Trophoblast cell (in vitro differentiated cells and primary cell): ENCODE results near the gene RNU1-3.
"Not testable (repeated sequence)": the region's sequence is repeated elsewhere in the genome, so short reads cannot be mapped to it uniquely, and the experiment has no call there.

Source experiments
- DNase-seq, 2 donors: peaks; one replicate each; pipeline ENCODE4 v3.0.0-alpha.2; 2016
- H2AFZ ChIP-seq: 2 replicates; pipeline ENCODE4 v1.6.1; 2013; ENCODE audit warnings: low read length, moderate library complexity, mild to moderate bottlenecking; ENCODE audit not compliant: insufficient read depth, poor library complexity
- H2AK5ac ChIP-seq: 2 replicates; pipeline ENCODE4 v1.6.1; 2013; ENCODE audit warnings: mild to moderate bottlenecking, low read length
- H2BK120ac ChIP-seq: 2 replicates; pipeline ENCODE4 v1.6.1; 2013; ENCODE audit warnings: low read length, mild to moderate bottlenecking, moderate library complexity; ENCODE audit not compliant: insufficient read depth, poor library complexity
- H2BK12ac ChIP-seq: 2 replicates; pipeline ENCODE4 v1.6.1; 2013; ENCODE audit warnings: mild to moderate bottlenecking, low read length, moderate library complexity
- H2BK5ac ChIP-seq: 2 replicates; pipeline ENCODE4 v1.6.1; 2013; ENCODE audit warnings: low read length, low read depth, moderate library complexity, mild to moderate bottlenecking; ENCODE audit not compliant: poor library complexity
- H3K14ac ChIP-seq: 2 replicates; pipeline ENCODE4 v1.6.1; 2013; ENCODE audit warnings: mild to moderate bottlenecking, low read length
- H3K18ac ChIP-seq: 2 replicates; pipeline ENCODE4 v1.6.1; 2013; ENCODE audit warnings: mild to moderate bottlenecking, low read length
- H3K23ac ChIP-seq: 2 replicates; pipeline ENCODE4 v1.6.1; 2013; ENCODE audit warnings: low read length
- H3K27ac ChIP-seq: 2 replicates; pipeline ENCODE4 v1.5.1; 2013; ENCODE audit warnings: low read depth, mild to moderate bottlenecking, inconsistent platforms, low read length, moderate library complexity
- H3K27me3 ChIP-seq: 2 replicates; pipeline ENCODE4 v1.6.1; 2013; ENCODE audit warnings: inconsistent platforms, mild to moderate bottlenecking, low read length, moderate library complexity; ENCODE audit not compliant: insufficient read depth
- H3K36me3 ChIP-seq, 2 experiments: 1 replicate in 1 of 2; 2 replicates in 1 of 2; pipeline ENCODE4 v1.6.1; 2013; ENCODE audit warnings: low read length in 2 of 2, mild to moderate bottlenecking in 2 of 2, moderate library complexity in 1 of 2; ENCODE audit not compliant: insufficient read depth in 2 of 2, control insufficient read depth in 1 of 2
- H3K4ac ChIP-seq: 2 replicates; pipeline ENCODE4 v1.6.1; 2013; ENCODE audit warnings: low read depth, mild to moderate bottlenecking, low read length, moderate library complexity
- H3K4me1 ChIP-seq, 2 experiments: 1 replicate in 1 of 2; 2 replicates in 1 of 2; pipeline ENCODE4 v1.6.1; 2013; ENCODE audit warnings: low read length in 2 of 2, mild to moderate bottlenecking in 2 of 2, moderate library complexity in 1 of 2; ENCODE audit not compliant: insufficient read depth in 2 of 2, control insufficient read depth in 1 of 2
- H3K4me2 ChIP-seq: 2 replicates; pipeline ENCODE4 v1.6.1; 2013; ENCODE audit warnings: inconsistent platforms, mild to moderate bottlenecking, low read length, moderate library complexity
- H3K4me3 ChIP-seq: 2 replicates; pipeline ENCODE4 v1.5.1; 2013; ENCODE audit warnings: mild to moderate bottlenecking, low read depth, low read length, inconsistent platforms
- H3K79me1 ChIP-seq: one replicate; pipeline ENCODE4 v1.6.1; 2013; ENCODE audit warnings: low read length
- H3K79me2 ChIP-seq: 2 replicates; pipeline ENCODE4 v1.6.1; 2013; ENCODE audit warnings: low read length, mild to moderate bottlenecking; ENCODE audit not compliant: control insufficient read depth, insufficient read depth, poor library complexity
- H3K9ac ChIP-seq: 2 replicates; pipeline ENCODE4 v1.6.1; 2013; ENCODE audit warnings: mild to moderate bottlenecking, low read length
- H3K9me3 ChIP-seq: 2 replicates; pipeline ENCODE4 v1.6.1; 2013; ENCODE audit warnings: low read depth, mild to moderate bottlenecking, control low read depth, inconsistent platforms, low read length; ENCODE audit not compliant: insufficient read depth
- H4K12ac ChIP-seq: 2 replicates; pipeline ENCODE4 v1.6.1; 2013; ENCODE audit warnings: low read depth, mild to moderate bottlenecking, low read length, moderate library complexity
- H4K8ac ChIP-seq: 2 replicates; pipeline ENCODE4 v1.6.1; 2013; ENCODE audit warnings: low read depth, mild to moderate bottlenecking, low read length, moderate library complexity
- H4K91ac ChIP-seq: one replicate; pipeline ENCODE4 v1.6.1; 2013; ENCODE audit warnings: low read depth, mild to moderate bottlenecking, low read length, moderate library complexity
- WGBS: extraction: QIAGEN DNeasy Blood & Tissue Kit; methylation state at CpG from one replicate; pipeline ENCODE4 v1.1.7; 2013; ENCODE audit warnings: missing lambda C conversion rate; ENCODE audit not compliant: insufficient read length, insufficient coverage; ENCODE audit errors: extremely low coverage; 5-methylcytosine and 5-hydroxymethylcytosine counted together

The RNU1-3 gene

DNA sequence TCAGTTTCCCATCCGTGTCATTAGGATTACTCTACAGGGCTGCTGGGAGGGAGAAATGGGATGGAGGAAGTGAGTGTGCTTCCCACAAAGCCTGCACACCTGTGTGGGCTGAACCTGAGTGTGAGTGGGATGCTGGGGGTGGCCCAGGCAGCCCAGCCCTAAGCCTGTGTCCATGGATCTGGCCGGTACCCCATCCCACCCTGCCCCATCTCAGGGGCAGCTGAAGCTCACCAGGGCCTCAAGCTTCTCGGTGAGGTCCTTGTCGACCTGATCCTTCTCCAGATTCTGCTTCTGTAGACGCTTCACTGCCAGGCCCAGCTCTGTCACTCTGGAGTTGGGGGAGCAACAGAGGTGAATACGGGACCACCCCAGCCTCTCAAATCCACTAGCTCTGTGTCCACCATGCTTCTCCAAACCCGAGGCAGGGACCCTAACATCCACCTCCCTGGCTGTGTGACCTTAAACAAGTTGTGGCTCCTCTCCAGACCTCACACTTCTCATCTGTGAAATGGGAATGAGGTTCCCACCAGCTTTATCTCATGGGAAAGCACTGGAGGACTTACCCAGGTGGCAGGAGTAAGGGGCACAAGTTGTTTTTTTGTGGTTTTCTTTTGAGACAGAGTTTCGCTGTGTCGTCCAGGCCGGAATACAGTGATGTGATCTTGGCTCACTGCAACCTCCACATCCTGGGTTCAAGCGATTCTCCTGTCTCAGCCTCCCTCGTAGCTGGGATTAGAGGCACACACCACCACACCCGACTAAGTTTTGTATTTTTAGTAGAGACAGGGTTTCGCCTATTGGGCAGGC lies 34.5 kb downstream of the RNU1-3 start:
- H2BK120ac ChIP-seq, result not testable (repeated sequence)

DNA sequence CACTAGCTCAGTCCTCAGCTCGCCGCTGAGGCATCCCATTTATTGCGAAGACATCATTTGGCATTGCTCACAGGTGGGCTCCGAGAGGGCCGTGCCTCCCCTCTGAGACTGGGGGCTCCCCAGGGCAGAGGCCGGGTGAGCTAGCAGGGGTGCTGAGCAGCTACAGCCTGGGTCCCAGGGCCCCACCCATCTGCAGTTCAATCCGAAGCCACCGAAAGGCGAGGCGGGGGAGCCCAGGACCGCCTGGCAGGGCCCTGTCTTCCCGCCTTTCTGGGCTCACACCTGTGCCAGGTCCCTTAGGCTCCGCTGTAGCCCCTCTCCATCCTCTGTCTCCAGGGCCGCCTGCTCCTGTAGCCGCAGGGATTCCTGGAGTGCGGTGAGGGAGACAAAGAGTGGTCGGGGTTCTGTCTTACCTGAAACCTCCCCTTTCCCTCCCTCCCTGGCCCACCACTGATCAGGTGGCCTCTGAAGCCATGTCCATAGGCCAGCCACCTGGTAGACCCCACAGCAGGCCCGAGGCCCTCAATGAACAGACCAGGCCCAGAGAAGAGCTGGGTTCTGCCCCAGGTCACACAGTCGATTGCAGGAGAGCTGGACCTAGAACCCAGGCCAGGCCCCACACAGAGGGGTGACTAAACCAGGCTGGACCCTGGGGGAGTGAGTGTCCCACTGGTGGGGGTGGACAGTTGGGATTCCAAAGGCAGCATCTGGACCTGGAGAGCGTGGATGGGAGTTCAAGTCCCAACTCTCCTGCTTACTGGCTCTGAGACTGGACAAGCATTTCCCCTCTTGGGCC lies 35.3 kb downstream of the RNU1-3 start:
- no peak overlapping the region for H3K18ac ChIP-seq
- DNase-seq, result no peak
- no peaks in the 10 kb centered on the region for H3K79me1 ChIP-seq
- H3K36me3 ChIP-seq, result peaks cover 54% of the 10 kb centered on the region in 2 experiments
- no peak overlapping the region for H3K14ac ChIP-seq
- H3K27ac ChIP-seq, result no peak overlapping the region
- H2BK5ac ChIP-seq, result no peak overlapping the region
- no peaks in the 10 kb centered on the region for H3K79me2 ChIP-seq
- H3K4me1 ChIP-seq, result no peaks in the 10 kb centered on the region
- H4K8ac ChIP-seq, result no peak overlapping the region
- H2BK120ac ChIP-seq, result no peak overlapping the region
- WGBS, result no CpG with 5 or more reads among the region's 20 CpGs
- H3K4me3 ChIP-seq, result no peak overlapping the region
- no peak overlapping the region for H2BK12ac ChIP-seq
- H3K23ac ChIP-seq, result no peak overlapping the region
- H4K12ac ChIP-seq, result no peak overlapping the region
- H3K4me2 ChIP-seq, result no peak overlapping the region
- no peak overlapping the region for H3K4ac ChIP-seq
- H2AK5ac ChIP-seq, result no peak overlapping the region
- no peak overlapping the region for H4K91ac ChIP-seq
- no peaks in the 10 kb centered on the region for H3K27me3 ChIP-seq
- no peak overlapping the region for H2AFZ ChIP-seq
- no peak overlapping the region for H3K9ac ChIP-seq
- peaks cover 5% of the 10 kb centered on the region for H3K9me3 ChIP-seq

More for the DNA sequence above, 34.5 kb downstream of the RNU1-3 start:
- no CpG with 5 or more reads among the region's 14 CpGs for WGBS
- H4K12ac ChIP-seq, H3K9me3 ChIP-seq, DNase-seq, H2BK12ac ChIP-seq, H3K4me2 ChIP-seq, H2AFZ ChIP-seq, H3K23ac ChIP-seq, H2BK5ac ChIP-seq, H3K27me3 ChIP-seq, H4K8ac ChIP-seq, H3K4me1 ChIP-seq, H3K9ac ChIP-seq, H3K18ac ChIP-seq, H3K79me2 ChIP-seq, H3K4ac ChIP-seq, H4K91ac ChIP-seq, H3K4me3 ChIP-seq, H2AK5ac ChIP-seq, H3K27ac ChIP-seq, H3K79me1 ChIP-seq, H3K14ac ChIP-seq: not testable (repeated sequence)
- peaks cover 48 to 49% of the 10 kb centered on the region in 2 experiments for H3K36me3 ChIP-seq

DNA sequence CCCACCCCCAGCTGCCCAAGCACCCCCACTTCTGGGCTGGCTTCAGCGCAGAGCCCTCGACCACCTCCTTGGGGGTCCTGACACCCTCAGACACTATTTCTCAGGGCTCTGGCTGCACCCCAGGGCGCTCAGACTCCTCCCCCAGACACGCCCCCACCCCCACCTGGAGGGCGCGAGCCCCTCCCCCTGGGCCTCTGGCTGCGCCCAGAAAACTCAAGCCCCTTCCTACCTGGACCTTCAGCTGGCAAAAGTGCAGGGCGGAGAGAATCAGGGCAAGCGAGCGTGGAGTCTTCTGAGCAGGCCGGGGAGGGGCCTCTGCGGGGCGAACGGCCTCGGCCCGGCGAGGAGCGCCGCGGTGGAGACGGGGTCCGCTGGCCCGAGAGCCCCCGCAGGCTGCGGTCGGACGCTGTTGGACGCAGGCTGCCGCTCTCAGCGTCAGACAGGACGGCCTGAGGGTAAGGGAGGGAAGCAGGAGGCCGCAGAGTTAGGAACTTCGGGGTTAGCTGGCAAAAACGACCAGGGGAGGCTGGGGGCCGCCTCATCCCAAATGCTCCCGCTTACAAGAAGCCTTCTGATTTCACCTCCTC lies 36.0 kb downstream of the RNU1-3 start:
- Histone ChIP-seq H2AK5ac (no peak overlapping the region), H4K91ac (no peak overlapping the region), H3K4me3 (no peak overlapping the region), H3K27me3 (no peaks in the 10 kb centered on the region), H3K4me2 (no peak overlapping the region), H2BK120ac (no peak overlapping the region), H3K4me1 (no peaks in the 10 kb centered on the region), H3K23ac (no peak overlapping the region), H2AFZ (no peak overlapping the region), H3K9me3 (peaks cover 6% of the 10 kb centered on the region), H2BK12ac (no peak overlapping the region), H4K8ac (no peak overlapping the region), H3K79me2 (no peaks in the 10 kb centered on the region), H4K12ac (no peak overlapping the region), H3K9ac (no peak overlapping the region), H3K18ac (no peak overlapping the region), H3K79me1 (no peaks in the 10 kb centered on the region), H3K14ac (no peak overlapping the region), H3K4ac (no peak overlapping the region), H3K36me3 (peaks cover 61% of the 10 kb centered on the region in 2 experiments), H2BK5ac (no peak overlapping the region), H3K27ac (no peak overlapping the region)
- DNase-seq, result no peak
- WGBS, result no CpG with 5 or more reads among the region's 36 CpGs

DNA sequence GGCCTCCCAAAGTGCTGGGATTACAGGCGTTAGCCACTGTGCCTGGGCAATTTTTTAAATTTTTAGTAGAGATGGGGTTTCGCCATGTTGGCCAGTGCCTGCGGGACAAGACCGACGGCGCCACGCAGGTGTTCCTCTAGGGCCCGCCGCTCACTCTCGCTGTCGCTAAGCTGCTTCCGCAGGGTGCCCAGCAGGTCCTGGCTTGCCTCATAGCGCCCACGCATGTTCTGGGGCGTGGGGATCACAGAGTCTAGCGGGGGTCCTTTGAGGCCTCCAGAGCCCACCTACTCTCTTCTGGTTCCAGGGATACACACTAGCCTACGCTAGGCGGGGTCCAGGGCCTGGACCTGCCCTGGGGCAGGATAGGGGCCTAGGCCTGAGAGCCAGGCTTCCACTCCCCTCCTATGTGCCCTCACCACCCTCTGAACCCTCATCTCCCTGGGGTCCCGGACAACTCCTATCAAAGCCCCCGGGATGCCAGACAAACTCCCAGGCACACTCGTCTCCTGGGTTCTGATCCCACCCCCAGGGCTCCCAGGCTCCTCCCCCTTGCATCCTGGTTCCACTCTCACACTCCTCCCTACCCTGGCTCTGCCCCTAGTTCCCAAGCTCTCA lies 36.7 kb downstream of the RNU1-3 start:
- not testable (repeated sequence) for H2BK5ac ChIP-seq, H3K18ac ChIP-seq, H3K4me2 ChIP-seq, H3K27me3 ChIP-seq, H3K27ac ChIP-seq, H3K9ac ChIP-seq, H3K4me1 ChIP-seq, H4K8ac ChIP-seq, H4K91ac ChIP-seq, H2AK5ac ChIP-seq, H2AFZ ChIP-seq, H4K12ac ChIP-seq, DNase-seq, H3K9me3 ChIP-seq, H2BK120ac ChIP-seq, H3K79me2 ChIP-seq, H2BK12ac ChIP-seq, H3K23ac ChIP-seq, H3K4ac ChIP-seq, H3K79me1 ChIP-seq, H3K4me3 ChIP-seq, H3K14ac ChIP-seq
- WGBS, result no CpG with 5 or more reads among the region's 21 CpGs
- peaks cover 65% of the 10 kb centered on the region in 2 experiments for H3K36me3 ChIP-seq
